Natural killer cell treated with Interleukin-12 subunit alpha and Interleukin-12 subunit beta and Interleukin-15 and Interleukin-18, amount 100 ng/mL, for 72 hours (primary cell): Measurements from ENCODE around the gene INO80. TPM values are rescaled to one million over a fixed set of nuclear protein-coding genes. Genes with fewer than 3 reads are reported as not detected.
"Not testable (repeated sequence)": the region's sequence is repeated elsewhere in the genome, so short reads cannot be mapped to it uniquely, and the experiment has no call there.

ENCODE experiments used
- ATAC-seq, 2 donors: fragments of 150-1000 bp; cut with Tn5 transposase in 1 of 2; sonication (Bioruptor Pico), chemical (Tn5 transposase) in 1 of 2; 2 replicates each; pipeline ENCODE4 v1.10.0; 2021
- DNase-seq: peaks from one replicate; pipeline ENCODE4 v3.0.0; 2022; ENCODE audit warnings: low spot score
- H3K27ac Mint-ChIP-seq, 2 donors: 1 replicate in 1 of 2; 2 replicates in 1 of 2; pipeline ENCODE4 v1.8.0; 2022; ENCODE audit warnings: mixed read lengths in 2 of 2, mild to moderate bottlenecking in 1 of 2, moderate library complexity in 1 of 2
- H3K27me3 Mint-ChIP-seq, 2 donors: 1 replicate in 1 of 2; 2 replicates in 1 of 2; pipeline ENCODE4 v1.8.0; 2022; ENCODE audit warnings: mixed read lengths in 2 of 2
- H3K36me3 Mint-ChIP-seq: one replicate; pipeline ENCODE4 v1.8.0; 2022; ENCODE audit warnings: mixed read lengths
- H3K4me1 Mint-ChIP-seq, 2 donors: 1 replicate in 1 of 2; 2 replicates in 1 of 2; pipeline ENCODE4 v1.8.0; 2022; ENCODE audit warnings: low read depth in 2 of 2, mixed read lengths in 2 of 2, mild to moderate bottlenecking in 1 of 2
- H3K4me3 Mint-ChIP-seq: one replicate; pipeline ENCODE4 v1.8.0; 2022; ENCODE audit warnings: mixed read lengths
- H3K9me3 Mint-ChIP-seq: 2 replicates; pipeline ENCODE4 v1.8.0; 2022; ENCODE audit warnings: mixed read lengths
- total RNA-seq, 2 donors: library from RNA; stranded (reverse); gene quantifications; one replicate each; pipeline ENCODE4 v1.2.3, GENCODE V29; 2022

INO80 gene, protein sequence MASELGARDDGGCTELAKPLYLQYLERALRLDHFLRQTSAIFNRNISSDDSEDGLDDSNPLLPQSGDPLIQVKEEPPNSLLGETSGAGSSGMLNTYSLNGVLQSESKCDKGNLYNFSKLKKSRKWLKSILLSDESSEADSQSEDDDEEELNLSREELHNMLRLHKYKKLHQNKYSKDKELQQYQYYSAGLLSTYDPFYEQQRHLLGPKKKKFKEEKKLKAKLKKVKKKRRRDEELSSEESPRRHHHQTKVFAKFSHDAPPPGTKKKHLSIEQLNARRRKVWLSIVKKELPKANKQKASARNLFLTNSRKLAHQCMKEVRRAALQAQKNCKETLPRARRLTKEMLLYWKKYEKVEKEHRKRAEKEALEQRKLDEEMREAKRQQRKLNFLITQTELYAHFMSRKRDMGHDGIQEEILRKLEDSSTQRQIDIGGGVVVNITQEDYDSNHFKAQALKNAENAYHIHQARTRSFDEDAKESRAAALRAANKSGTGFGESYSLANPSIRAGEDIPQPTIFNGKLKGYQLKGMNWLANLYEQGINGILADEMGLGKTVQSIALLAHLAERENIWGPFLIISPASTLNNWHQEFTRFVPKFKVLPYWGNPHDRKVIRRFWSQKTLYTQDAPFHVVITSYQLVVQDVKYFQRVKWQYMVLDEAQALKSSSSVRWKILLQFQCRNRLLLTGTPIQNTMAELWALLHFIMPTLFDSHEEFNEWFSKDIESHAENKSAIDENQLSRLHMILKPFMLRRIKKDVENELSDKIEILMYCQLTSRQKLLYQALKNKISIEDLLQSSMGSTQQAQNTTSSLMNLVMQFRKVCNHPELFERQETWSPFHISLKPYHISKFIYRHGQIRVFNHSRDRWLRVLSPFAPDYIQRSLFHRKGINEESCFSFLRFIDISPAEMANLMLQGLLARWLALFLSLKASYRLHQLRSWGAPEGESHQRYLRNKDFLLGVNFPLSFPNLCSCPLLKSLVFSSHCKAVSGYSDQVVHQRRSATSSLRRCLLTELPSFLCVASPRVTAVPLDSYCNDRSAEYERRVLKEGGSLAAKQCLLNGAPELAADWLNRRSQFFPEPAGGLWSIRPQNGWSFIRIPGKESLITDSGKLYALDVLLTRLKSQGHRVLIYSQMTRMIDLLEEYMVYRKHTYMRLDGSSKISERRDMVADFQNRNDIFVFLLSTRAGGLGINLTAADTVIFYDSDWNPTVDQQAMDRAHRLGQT (N-terminal part only)
- 10 to 100 TPM; 34.3 to 55.7 TPM for total RNA-seq

DNA sequence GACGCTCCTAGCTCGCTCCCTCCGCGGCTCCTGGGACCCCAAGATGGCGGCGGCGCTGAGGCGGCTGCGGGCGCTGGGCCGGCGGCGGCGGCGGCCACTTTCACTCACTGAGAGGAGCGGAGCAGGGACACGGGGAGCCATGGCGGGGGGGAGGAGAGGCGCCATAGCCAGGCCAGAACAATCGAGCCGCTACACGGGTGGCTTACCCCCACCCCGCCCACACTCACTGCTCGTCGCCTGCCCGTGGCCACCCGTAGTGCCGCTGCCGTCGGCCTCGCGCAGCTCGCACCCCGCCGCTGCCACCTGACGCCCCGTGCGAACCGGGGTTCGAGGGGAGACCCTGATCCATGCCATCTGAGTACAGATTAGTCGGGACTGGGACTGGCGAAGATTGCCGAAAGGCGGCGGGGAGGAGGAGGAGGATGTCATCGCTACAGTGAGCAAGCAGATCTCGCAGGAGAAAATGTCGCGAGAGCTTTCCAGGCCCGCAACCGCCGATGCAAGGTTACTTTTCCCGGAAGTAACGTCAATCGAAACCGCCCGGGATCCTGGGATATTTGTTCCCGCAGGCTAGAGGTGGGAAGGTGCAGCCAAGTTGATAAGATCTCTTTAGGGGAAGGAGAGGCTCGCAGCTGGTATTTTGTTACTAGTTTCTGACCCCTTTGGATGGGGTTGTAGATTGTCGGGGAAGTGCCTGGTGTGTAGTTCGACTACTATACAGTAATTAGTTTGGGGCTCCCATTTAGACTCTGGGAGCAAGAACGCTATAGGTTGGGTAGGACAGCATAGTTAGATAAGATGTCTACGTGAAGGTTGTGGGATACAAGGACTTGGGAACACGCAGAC lies at the start of gene INO80:
Gene INO80, minus strand, starts transcription at position 165 of the 846 bp plus-strand sequence. CDS start 19,970 bp downstream, outside the sequence.
- peaks cover 17 to 18% of the 10 kb centered on the region in 2 donors for H3K4me1 Mint-ChIP-seq
- peak within 1 kb of the TSS; percentile 100 for H3K27ac Mint-ChIP-seq
- peak within 1 kb of the TSS; percentile 100 for H3K4me3 Mint-ChIP-seq
- H3K27me3 Mint-ChIP-seq, result no peaks in the 10 kb centered on the region
- ATAC-seq, result peak; percentile 93 to 95
- peaks cover 11% of the 10 kb centered on the region for H3K36me3 Mint-ChIP-seq
- no peaks in the 10 kb centered on the region for H3K9me3 Mint-ChIP-seq
- DNase-seq, result peak; percentile 97

DNA sequence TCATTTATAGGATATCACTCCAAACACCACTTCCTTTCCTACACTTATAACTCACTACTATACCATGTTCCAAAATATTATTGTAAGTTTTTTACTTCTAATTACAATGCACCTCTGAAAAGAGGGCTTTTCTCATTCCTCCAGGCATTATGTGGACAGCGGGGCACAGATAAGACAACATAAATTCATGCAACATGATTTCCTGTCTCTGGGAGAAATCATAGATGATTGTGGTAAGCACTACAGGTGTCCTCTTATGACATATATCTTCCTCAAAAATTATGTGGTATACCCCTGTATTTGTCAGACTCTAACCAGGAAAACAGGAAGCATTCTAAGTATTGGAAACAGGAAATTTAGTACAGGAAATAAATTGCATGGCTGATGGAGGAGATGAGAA lies 45.7 kb upstream of the INO80 start:
- DNase-seq (no peak), ATAC-seq (no peak)
- no peak overlapping the region for H3K4me3 Mint-ChIP-seq
- peaks cover 9 to 22% of the 10 kb centered on the region in 2 donors for H3K27me3 Mint-ChIP-seq
- peaks cover 6 to 10% of the 10 kb centered on the region in 2 donors for H3K4me1 Mint-ChIP-seq
- H3K9me3 Mint-ChIP-seq, result no peaks in the 10 kb centered on the region
- no peaks in the 10 kb centered on the region for H3K36me3 Mint-ChIP-seq
- H3K27ac Mint-ChIP-seq, result no peak overlapping the region

DNA sequence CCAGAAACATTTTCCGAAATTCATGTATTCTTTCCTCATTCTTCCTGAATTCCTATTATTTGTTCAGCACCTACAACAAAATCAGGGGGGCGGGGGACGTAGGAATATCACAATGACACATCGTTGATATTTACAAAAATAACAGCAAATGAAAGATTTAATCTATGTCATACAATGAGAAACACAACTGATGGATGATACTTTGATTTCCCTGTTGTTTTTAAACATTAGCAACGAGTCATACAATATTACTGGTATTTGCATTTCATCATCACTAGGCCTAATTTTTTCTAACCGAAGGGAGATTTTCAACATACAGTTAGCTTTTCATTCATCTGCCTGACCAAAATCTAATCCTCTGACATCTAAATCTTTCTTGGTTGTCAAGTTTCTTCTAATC lies 45.3 kb upstream of the INO80 start:
- H3K9me3 Mint-ChIP-seq, result no peaks in the 10 kb centered on the region

DNA sequence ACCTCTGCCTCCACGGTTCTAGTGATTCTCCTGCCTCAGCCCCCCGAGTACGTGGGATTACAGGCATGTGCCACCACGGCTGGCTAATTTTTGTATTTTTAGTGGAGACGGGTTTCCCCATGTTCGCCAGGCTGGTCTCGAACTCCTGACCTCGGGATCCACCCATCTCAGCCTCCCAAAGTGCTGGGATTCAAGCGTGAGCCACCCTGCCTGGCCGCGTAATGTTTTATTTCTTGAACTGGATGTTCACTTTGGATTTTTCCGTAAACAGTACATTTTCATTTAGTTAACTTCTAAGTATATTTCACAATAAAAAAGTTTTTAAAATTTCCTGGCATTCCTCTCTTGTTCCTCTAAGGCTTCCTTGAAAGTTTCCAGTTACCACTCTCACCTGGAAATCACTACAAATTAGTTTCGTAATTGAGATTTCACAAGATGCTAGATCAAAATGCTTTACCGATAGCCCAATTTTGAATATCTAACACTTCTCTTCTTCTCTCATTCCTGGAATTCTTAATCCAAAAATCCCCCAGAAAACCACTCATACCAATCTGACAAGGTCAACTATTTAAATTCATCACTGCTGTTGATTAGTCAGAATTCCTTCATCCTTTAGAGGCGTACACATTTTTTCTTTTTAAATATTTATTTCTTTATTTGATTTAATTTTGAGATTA lies 44.7 kb upstream of the INO80 start:
- Mint-ChIP-seq H3K36me3 (no peaks in the 10 kb centered on the region), H3K4me1 (peaks cover 6 to 10% of the 10 kb centered on the region in 2 donors), H3K4me3 (no peak overlapping the region), H3K9me3 (no peaks in the 10 kb centered on the region), H3K27me3 (peaks cover 9 to 15% of the 10 kb centered on the region in 2 donors), H3K27ac (no peak overlapping the region)
- ATAC-seq (no peak), DNase-seq (no peak)

More for the DNA sequence above, 45.3 kb upstream of the INO80 start:
- Mint-ChIP-seq H3K27me3 (peaks cover 9 to 20% of the 10 kb centered on the region in 2 donors), H3K36me3 (no peaks in the 10 kb centered on the region), H3K27ac (no peak overlapping the region), H3K4me3 (no peak overlapping the region), H3K4me1 (peaks cover 6 to 10% of the 10 kb centered on the region in 2 donors)
- DNase-seq, result no peak
- no peak for ATAC-seq

DNA sequence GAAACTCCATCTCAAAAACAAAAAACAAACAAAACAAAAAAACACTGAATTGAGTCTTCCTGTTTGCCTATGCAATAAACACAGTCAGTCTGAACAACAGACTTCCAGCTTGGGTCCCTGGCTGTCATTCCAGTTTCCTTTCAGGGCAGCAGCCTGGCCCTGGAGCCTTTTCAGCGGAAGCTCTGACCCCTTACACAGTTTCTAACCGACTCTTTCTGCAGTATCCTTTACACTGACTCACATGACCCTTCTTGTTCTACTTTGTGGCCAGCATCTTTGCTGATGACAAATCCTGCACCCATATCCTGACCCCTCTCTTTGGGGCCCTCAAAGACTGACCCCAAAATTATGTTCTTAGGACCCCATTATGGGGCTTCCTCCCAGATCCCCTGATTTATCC lies 38.3 kb upstream of the INO80 start:
- H3K4me1 Mint-ChIP-seq, result no peaks in the 10 kb centered on the region

DNA sequence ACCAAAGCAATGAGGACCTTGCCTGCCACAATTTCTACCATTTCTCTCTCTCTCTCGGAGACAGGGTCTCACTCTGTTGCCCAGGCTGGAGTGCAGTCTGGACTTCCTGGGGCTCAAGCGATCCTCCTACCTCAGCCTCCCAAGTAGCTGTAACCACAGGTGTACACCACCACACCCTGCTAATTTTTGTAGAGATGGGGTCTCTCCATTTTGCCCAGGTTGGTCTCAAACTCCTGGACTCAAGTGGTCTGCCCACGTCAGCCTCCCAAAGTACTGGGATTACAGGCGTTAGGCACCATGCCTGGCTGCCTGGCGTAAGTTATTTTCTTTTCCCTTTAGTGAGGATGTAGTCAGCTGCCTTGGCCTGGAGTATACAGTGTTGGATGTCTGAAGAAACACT lies 37.7 kb upstream of the INO80 start:
- Mint-ChIP-seq H3K4me3 (no peak overlapping the region), H3K36me3 (no peaks in the 10 kb centered on the region), H3K9me3 (no peaks in the 10 kb centered on the region), H3K4me1 (no peaks in the 10 kb centered on the region), H3K27me3 (no peaks in the 10 kb centered on the region), H3K27ac (no peak overlapping the region)
- peak; percentile 41 for DNase-seq
- ATAC-seq, result no peak

More for the DNA sequence above, 38.3 kb upstream of the INO80 start:
- ATAC-seq (no peak), DNase-seq (peak; percentile 32)
- no peaks in the 10 kb centered on the region for H3K27me3 Mint-ChIP-seq
- H3K4me3 Mint-ChIP-seq, result no peak overlapping the region
- H3K27ac Mint-ChIP-seq, result no peak overlapping the region
- H3K9me3 Mint-ChIP-seq, result no peaks in the 10 kb centered on the region
- H3K36me3 Mint-ChIP-seq, result no peaks in the 10 kb centered on the region

DNA sequence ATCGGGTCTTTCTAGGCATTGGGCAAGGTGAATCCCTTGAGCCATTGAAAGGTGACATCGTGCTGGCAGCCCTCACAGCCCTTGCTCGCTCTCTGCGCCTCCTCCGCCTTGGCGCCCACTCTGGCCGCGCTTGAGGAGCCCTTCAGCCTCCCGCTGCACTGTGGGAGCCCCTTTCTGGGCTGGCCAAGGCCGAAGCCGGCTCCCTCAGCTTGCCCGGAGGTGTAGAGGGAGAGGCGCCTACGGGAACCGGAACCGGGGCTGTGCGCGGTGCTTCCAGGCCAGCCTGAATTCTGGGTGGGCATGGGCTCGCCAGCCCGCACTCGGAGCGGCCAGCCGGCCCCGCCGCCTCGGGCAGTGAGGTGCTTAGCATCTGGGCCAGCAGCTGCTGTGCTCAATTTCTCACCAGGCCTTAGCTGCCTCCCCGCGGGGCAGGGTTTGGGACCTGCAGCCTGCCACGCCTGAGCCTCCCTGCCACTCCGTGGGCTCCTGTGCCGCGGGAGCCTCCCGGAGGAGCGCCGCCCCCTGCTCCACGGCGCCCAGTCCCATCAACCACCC lies 35.4 kb upstream of the INO80 start:
- no peaks in the 10 kb centered on the region for H3K27me3 Mint-ChIP-seq
- H3K9me3 Mint-ChIP-seq, result no peaks in the 10 kb centered on the region
- no peaks in the 10 kb centered on the region for H3K36me3 Mint-ChIP-seq
- H3K27ac Mint-ChIP-seq, result no peak overlapping the region
- no peak for DNase-seq
- no peak for ATAC-seq
- H3K4me3 Mint-ChIP-seq, result no peak overlapping the region
- no peaks in the 10 kb centered on the region for H3K4me1 Mint-ChIP-seq

DNA sequence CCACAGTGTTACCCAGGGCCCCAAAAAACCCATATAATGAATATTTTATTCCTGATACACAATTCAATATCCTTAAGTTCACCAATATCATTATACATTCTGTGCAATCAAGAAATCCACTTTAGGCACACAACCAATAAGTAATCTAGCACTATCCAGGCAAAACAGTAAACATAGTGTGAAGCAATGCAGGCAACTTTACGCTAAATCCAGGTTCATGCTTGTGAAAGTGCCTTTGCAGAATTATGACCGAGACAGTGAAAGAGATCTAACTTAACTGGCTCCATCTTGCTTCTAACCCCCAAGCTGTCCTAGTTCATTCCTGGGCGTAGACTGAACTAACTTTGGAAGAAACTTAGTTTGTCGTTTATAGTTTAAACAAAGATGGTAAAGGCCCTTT lies 34.2 kb upstream of the INO80 start:
- H3K4me1 Mint-ChIP-seq, result no peaks in the 10 kb centered on the region
- ATAC-seq, result no peak
- no peak overlapping the region for H3K27ac Mint-ChIP-seq
- no peaks in the 10 kb centered on the region for H3K36me3 Mint-ChIP-seq
- no peak for DNase-seq
- H3K9me3 Mint-ChIP-seq, result no peaks in the 10 kb centered on the region
- H3K4me3 Mint-ChIP-seq, result no peak overlapping the region
- H3K27me3 Mint-ChIP-seq, result no peaks in the 10 kb centered on the region

DNA sequence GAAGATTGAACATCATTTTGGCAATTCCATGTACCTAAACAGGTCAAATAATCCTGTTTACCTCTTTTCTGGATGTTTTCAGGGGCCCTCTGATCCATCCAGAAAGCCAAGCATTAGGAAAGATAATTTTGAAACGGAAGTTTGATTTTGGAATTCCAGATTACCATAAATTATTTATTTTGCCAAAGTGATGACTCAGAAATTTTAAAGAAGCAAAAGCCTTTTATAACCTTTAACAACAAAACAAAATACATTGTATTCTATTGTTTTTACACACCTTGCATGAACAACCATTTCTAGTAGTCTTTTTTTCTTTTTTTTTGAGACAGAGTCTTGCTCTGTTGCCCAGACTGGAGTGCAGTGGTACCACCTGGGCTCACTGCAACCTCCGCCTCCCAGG lies 32.0 kb upstream of the INO80 start:
- DNase-seq, result no peak
- no peak overlapping the region for H3K27ac Mint-ChIP-seq
- no peak overlapping the region for H3K4me3 Mint-ChIP-seq
- H3K36me3 Mint-ChIP-seq, result no peaks in the 10 kb centered on the region
- no peaks in the 10 kb centered on the region for H3K9me3 Mint-ChIP-seq
- no peaks in the 10 kb centered on the region for H3K27me3 Mint-ChIP-seq
- H3K4me1 Mint-ChIP-seq, result no peaks in the 10 kb centered on the region
- ATAC-seq, result no peak

DNA sequence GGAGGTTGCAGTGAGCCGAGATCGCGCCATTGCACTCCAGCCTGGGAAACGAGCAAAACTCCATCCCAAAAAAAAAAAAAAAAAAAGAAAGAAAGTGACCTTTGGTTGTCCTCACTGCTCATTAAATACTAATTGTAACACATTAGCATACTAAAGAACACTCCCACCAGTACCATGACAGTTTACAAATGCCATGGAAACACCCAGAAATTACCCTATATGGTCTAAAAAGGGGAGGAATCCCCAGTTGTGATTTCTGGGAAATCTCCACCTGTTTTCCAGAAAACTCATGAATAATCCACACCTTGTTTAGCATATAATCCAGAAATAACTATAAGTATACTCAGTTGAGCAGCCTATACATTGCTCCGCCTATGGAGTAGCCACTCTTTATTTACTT lies 23.5 kb upstream of the INO80 start:
- Mint-ChIP-seq H3K36me3 (no peaks in the 10 kb centered on the region), H3K27ac (no peak overlapping the region), H3K4me3 (no peak overlapping the region), H3K9me3 (no peaks in the 10 kb centered on the region), H3K4me1 (no peaks in the 10 kb centered on the region), H3K27me3 (no peaks in the 10 kb centered on the region)
- ATAC-seq, result no peak
- no peak for DNase-seq

DNA sequence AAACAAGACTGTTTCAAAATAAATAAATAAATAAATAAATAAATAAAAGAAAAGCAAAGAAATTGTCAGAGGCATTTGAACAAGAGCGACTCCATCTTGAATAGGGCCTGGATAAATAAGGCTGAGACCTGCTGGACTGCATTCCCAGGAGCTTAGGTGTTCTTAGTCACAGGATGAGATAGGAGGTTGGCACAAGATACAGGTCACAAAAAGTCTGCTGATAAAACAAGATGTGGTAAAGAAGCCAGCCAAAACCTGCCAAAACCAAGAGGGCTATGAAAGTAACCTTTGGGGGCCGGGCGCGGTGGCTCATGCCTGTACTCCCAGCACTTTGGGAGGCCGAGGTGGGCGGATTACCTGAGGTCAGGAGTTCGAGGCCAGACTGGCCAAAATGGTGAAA lies 23.0 kb upstream of the INO80 start:
- H3K4me1 Mint-ChIP-seq, H3K27me3 Mint-ChIP-seq, H3K9me3 Mint-ChIP-seq, ATAC-seq, H3K36me3 Mint-ChIP-seq, H3K27ac Mint-ChIP-seq, H3K4me3 Mint-ChIP-seq, DNase-seq: not testable (repeated sequence)

DNA sequence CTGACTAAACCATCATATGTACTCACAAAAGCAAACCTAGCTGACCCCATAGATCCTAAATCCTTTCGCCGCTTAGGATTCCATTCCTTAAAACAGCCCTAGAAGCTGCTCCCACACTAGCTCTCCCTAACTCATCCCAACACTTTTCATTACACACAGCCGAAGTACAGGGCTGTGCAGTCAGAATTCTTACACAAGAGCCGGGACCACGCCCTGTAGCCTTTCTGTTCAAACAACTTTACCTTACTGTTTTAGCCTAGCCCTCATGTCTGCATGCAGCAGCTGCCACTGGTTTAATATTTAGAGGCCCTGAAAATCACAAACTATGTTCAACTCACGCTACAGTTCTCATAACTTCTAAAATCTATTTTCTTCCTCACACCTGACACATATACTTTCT lies 19.5 kb upstream of the INO80 start:
- not testable (repeated sequence) for H3K9me3 Mint-ChIP-seq, H3K4me1 Mint-ChIP-seq, ATAC-seq, H3K4me3 Mint-ChIP-seq, H3K27ac Mint-ChIP-seq, H3K36me3 Mint-ChIP-seq, DNase-seq
- H3K27me3 Mint-ChIP-seq, result peaks cover 13 to 16% of the 10 kb centered on the region in 2 donors
